ENCODE measurements around the gene RAB6A. TPM values are rescaled to one million over a fixed set of nuclear protein-coding genes. Genes with fewer than 3 reads are reported as not detected.

Gene RAB6A
- 10 to 100 TPM; 59.4 to 73.2 TPM for polyA plus RNA-seq

- WGBS, 2 donors, result 0 to 1% methylated on average over 72 to 74 of the region's 74 CpGs
- H3K27ac ChIP-seq (ENCODE audit: low read depth in 2 of 2, low read length in 1 of 2), result peak within 1 kb of the TSS; percentile 95 to 96
- no peaks in the 10 kb centered on the region for H3K9me3 ChIP-seq (ENCODE audit: control insufficient read depth in 2 of 2, insufficient read depth in 1 of 2, low read depth in 1 of 2, low read length in 1 of 2)
- no peaks in the 10 kb centered on the region for H3K36me3 ChIP-seq (ENCODE audit: control insufficient read depth in 2 of 2, insufficient read depth in 2 of 2, low read length in 1 of 2)
- peak within 1 kb of the TSS; percentile 87 to 93 for H3K4me3 ChIP-seq (ENCODE audit: low read depth in 1 of 2, low read length in 2 of 2)
- H3K27me3 ChIP-seq (ENCODE audit: control insufficient read depth in 1 of 2, insufficient read depth in 2 of 2, low read length in 2 of 2), result no peaks in the 10 kb centered on the region
- H3K4me1 ChIP-seq (ENCODE audit: control insufficient read depth in 2 of 2, insufficient read depth in 2 of 2, low read length in 1 of 2), result peaks cover 0 to 2% of the 10 kb centered on the region in 2 donors
Measured at GRCh38 chr11:73760679-73761402, at the start of gene RAB6A. TSS of gene RAB6A (minus strand) at chr11:73761074. CDS start at chr11:73760635, 439 bp downstream.

- Histone ChIP-seq H3K27me3 (ENCODE audit: control insufficient read depth in 1 of 2, insufficient read depth in 2 of 2, low read length in 2 of 2) (no peaks in the 10 kb centered on the region), H3K4me3 (ENCODE audit: low read depth in 1 of 2, low read length in 2 of 2) (no peak overlapping the region), H3K9me3 (ENCODE audit: control insufficient read depth in 2 of 2, insufficient read depth in 1 of 2, low read depth in 1 of 2, low read length in 1 of 2) (no peaks in the 10 kb centered on the region), H3K4me1 (ENCODE audit: control insufficient read depth in 2 of 2, insufficient read depth in 2 of 2, low read length in 1 of 2) (no peaks in the 10 kb centered on the region), H3K27ac (ENCODE audit: low read depth in 2 of 2, low read length in 1 of 2) (no peak overlapping the region), H3K36me3 (ENCODE audit: control insufficient read depth in 2 of 2, insufficient read depth in 2 of 2, low read length in 1 of 2) (no peaks in the 10 kb centered on the region)
- 90 to 95% methylated on average over 1 of the region's 1 CpG for WGBS, 2 donors
Measured at GRCh38 chr11:73810637-73811036, 49.8 kb upstream of the RAB6A start.

- WGBS, 2 donors, result 83 to 88% methylated on average over 1 of the region's 1 CpG
Measured at GRCh38 chr11:73808052-73808451, 47.2 kb upstream of the RAB6A start.

GRCh38 chr11:73804712-73805111 is 43.8 kb upstream of the RAB6A start:
- H3K27me3 ChIP-seq (ENCODE audit: control insufficient read depth in 1 of 2, insufficient read depth in 2 of 2, low read length in 2 of 2), result no peaks in the 10 kb centered on the region
- no peak overlapping the region for H3K4me3 ChIP-seq (ENCODE audit: low read depth in 1 of 2, low read length in 2 of 2)
- no peaks in the 10 kb centered on the region for H3K36me3 ChIP-seq (ENCODE audit: control insufficient read depth in 2 of 2, insufficient read depth in 2 of 2, low read length in 1 of 2)
- H3K27ac ChIP-seq (ENCODE audit: low read depth in 2 of 2, low read length in 1 of 2), result no peak overlapping the region
- H3K4me1 ChIP-seq (ENCODE audit: control insufficient read depth in 2 of 2, insufficient read depth in 2 of 2, low read length in 1 of 2), result no peaks in the 10 kb centered on the region
- no peaks in the 10 kb centered on the region for H3K9me3 ChIP-seq (ENCODE audit: control insufficient read depth in 2 of 2, insufficient read depth in 1 of 2, low read depth in 1 of 2, low read length in 1 of 2)

More at GRCh38 chr11:73808052-73808451, 47.2 kb upstream of the RAB6A start:
- no peaks in the 10 kb centered on the region for H3K9me3 ChIP-seq (ENCODE audit: control insufficient read depth in 2 of 2, insufficient read depth in 1 of 2, low read depth in 1 of 2, low read length in 1 of 2)
- no peak overlapping the region for H3K4me3 ChIP-seq (ENCODE audit: low read depth in 1 of 2, low read length in 2 of 2)
- no peaks in the 10 kb centered on the region for H3K4me1 ChIP-seq (ENCODE audit: control insufficient read depth in 2 of 2, insufficient read depth in 2 of 2, low read length in 1 of 2)
- no peaks in the 10 kb centered on the region for H3K27me3 ChIP-seq (ENCODE audit: control insufficient read depth in 1 of 2, insufficient read depth in 2 of 2, low read length in 2 of 2)
- no peaks in the 10 kb centered on the region for H3K36me3 ChIP-seq (ENCODE audit: control insufficient read depth in 2 of 2, insufficient read depth in 2 of 2, low read length in 1 of 2)
- no peak overlapping the region for H3K27ac ChIP-seq (ENCODE audit: low read depth in 2 of 2, low read length in 1 of 2)

GRCh38 chr11:73801136-73801535 is 40.3 kb upstream of the RAB6A start:
- WGBS, 2 donors, result 58 to 80% methylated on average over 1 of the region's 1 CpG
- H3K4me3 ChIP-seq (ENCODE audit: low read depth in 1 of 2, low read length in 2 of 2), result no peak overlapping the region
- no peak overlapping the region for H3K27ac ChIP-seq (ENCODE audit: low read depth in 2 of 2, low read length in 1 of 2)
- no peaks in the 10 kb centered on the region for H3K4me1 ChIP-seq (ENCODE audit: control insufficient read depth in 2 of 2, insufficient read depth in 2 of 2, low read length in 1 of 2)
- peaks cover 0 to 12% of the 10 kb centered on the region in 2 donors for H3K36me3 ChIP-seq (ENCODE audit: control insufficient read depth in 2 of 2, insufficient read depth in 2 of 2, low read length in 1 of 2)
- H3K27me3 ChIP-seq (ENCODE audit: control insufficient read depth in 1 of 2, insufficient read depth in 2 of 2, low read length in 2 of 2), result no peaks in the 10 kb centered on the region
- no peaks in the 10 kb centered on the region for H3K9me3 ChIP-seq (ENCODE audit: control insufficient read depth in 2 of 2, insufficient read depth in 1 of 2, low read depth in 1 of 2, low read length in 1 of 2)

GRCh38 chr11:73800276-73800806 is 39.5 kb upstream of the RAB6A start:
- no peak overlapping the region for H3K27ac ChIP-seq (ENCODE audit: low read depth in 2 of 2, low read length in 1 of 2)
- H3K4me1 ChIP-seq (ENCODE audit: control insufficient read depth in 2 of 2, insufficient read depth in 2 of 2, low read length in 1 of 2), result no peaks in the 10 kb centered on the region
- H3K4me3 ChIP-seq (ENCODE audit: low read depth in 1 of 2, low read length in 2 of 2), result no peak overlapping the region
- H3K27me3 ChIP-seq (ENCODE audit: control insufficient read depth in 1 of 2, insufficient read depth in 2 of 2, low read length in 2 of 2), result no peaks in the 10 kb centered on the region
- WGBS, 2 donors, result 78 to 80% methylated on average over 4 of the region's 4 CpGs
- H3K36me3 ChIP-seq (ENCODE audit: control insufficient read depth in 2 of 2, insufficient read depth in 2 of 2, low read length in 1 of 2), result peaks cover 0 to 15% of the 10 kb centered on the region in 2 donors
- H3K9me3 ChIP-seq (ENCODE audit: control insufficient read depth in 2 of 2, insufficient read depth in 1 of 2, low read depth in 1 of 2, low read length in 1 of 2), result no peaks in the 10 kb centered on the region

GRCh38 chr11:73797457-73797856 is 36.6 kb upstream of the RAB6A start:
- Histone ChIP-seq H3K27ac (ENCODE audit: low read depth in 2 of 2, low read length in 1 of 2) (no peak overlapping the region), H3K27me3 (ENCODE audit: control insufficient read depth in 1 of 2, insufficient read depth in 2 of 2, low read length in 2 of 2) (no peaks in the 10 kb centered on the region), H3K9me3 (ENCODE audit: control insufficient read depth in 2 of 2, insufficient read depth in 1 of 2, low read depth in 1 of 2, low read length in 1 of 2) (no peaks in the 10 kb centered on the region), H3K4me3 (ENCODE audit: low read depth in 1 of 2, low read length in 2 of 2) (no peak overlapping the region), H3K36me3 (ENCODE audit: control insufficient read depth in 2 of 2, insufficient read depth in 2 of 2, low read length in 1 of 2) (peaks cover 0 to 15% of the 10 kb centered on the region in 2 donors), H3K4me1 (ENCODE audit: control insufficient read depth in 2 of 2, insufficient read depth in 2 of 2, low read length in 1 of 2) (no peaks in the 10 kb centered on the region)
- 77 to 83% methylated on average over 10 of the region's 10 CpGs for WGBS, 2 donors

GRCh38 chr11:73795925-73796632 is 35.2 kb upstream of the RAB6A start:
- H3K36me3 ChIP-seq (ENCODE audit: control insufficient read depth in 2 of 2, insufficient read depth in 2 of 2, low read length in 1 of 2), result peaks cover 0 to 15% of the 10 kb centered on the region in 2 donors
- H3K4me3 ChIP-seq (ENCODE audit: low read depth in 1 of 2, low read length in 2 of 2), result no peak overlapping the region
- H3K9me3 ChIP-seq (ENCODE audit: control insufficient read depth in 2 of 2, insufficient read depth in 1 of 2, low read depth in 1 of 2, low read length in 1 of 2), result no peaks in the 10 kb centered on the region
- H3K4me1 ChIP-seq (ENCODE audit: control insufficient read depth in 2 of 2, insufficient read depth in 2 of 2, low read length in 1 of 2), result no peaks in the 10 kb centered on the region
- no peaks in the 10 kb centered on the region for H3K27me3 ChIP-seq (ENCODE audit: control insufficient read depth in 1 of 2, insufficient read depth in 2 of 2, low read length in 2 of 2)
- WGBS, 2 donors, result 89 to 90% methylated on average over 19 of the region's 19 CpGs
- H3K27ac ChIP-seq (ENCODE audit: low read depth in 2 of 2, low read length in 1 of 2), result no peak overlapping the region

- H3K27me3 ChIP-seq (ENCODE audit: control insufficient read depth in 1 of 2, insufficient read depth in 2 of 2, low read length in 2 of 2), result no peaks in the 10 kb centered on the region
- no peak overlapping the region for H3K27ac ChIP-seq (ENCODE audit: low read depth in 2 of 2, low read length in 1 of 2)
- no peaks in the 10 kb centered on the region for H3K4me1 ChIP-seq (ENCODE audit: control insufficient read depth in 2 of 2, insufficient read depth in 2 of 2, low read length in 1 of 2)
- peaks cover 0 to 14% of the 10 kb centered on the region in 2 donors for H3K36me3 ChIP-seq (ENCODE audit: control insufficient read depth in 2 of 2, insufficient read depth in 2 of 2, low read length in 1 of 2)
- no peak overlapping the region for H3K4me3 ChIP-seq (ENCODE audit: low read depth in 1 of 2, low read length in 2 of 2)
- H3K9me3 ChIP-seq (ENCODE audit: control insufficient read depth in 2 of 2, insufficient read depth in 1 of 2, low read depth in 1 of 2, low read length in 1 of 2), result no peaks in the 10 kb centered on the region
Measured at GRCh38 chr11:73792584-73792983, 31.7 kb upstream of the RAB6A start.

Data from esophagus (tissue), 2 donors.